ENCODE results near the gene HMGCS2.

DNA sequence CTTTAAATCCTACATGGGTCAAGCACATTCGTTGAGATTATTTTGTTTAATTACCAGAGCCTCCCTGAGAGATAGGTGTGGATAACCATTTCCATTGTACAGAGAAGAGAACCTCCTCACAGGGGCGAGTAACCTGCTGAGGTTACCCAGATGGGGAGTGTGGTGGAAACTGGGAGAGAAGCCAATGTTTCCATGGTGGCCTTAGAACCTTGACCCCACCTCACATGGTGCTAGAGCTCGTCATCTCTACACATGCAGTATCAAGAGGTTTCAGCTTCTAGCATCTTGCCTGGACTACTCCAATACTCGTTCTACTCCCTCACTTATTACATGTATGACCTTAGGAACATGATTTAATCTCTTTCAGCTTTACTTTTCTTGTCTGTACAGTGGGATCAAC lies 37.8 kb upstream of the HMGCS2 start:
- TF ChIP-seq CTCF (IDR thresholded peaks at IDR 0.05) = no peak
- TF ChIP-seq POLR2A (IDR thresholded peaks at IDR 0.05) = no peak

All from body of pancreas (tissue), 4 donors.